ENCODE data around the gene KCNIP4. TPM values are rescaled to one million over a fixed set of nuclear protein-coding genes. Genes with fewer than 3 reads are reported as not detected.

The KCNIP4 gene
- total and polyA plus RNA-seq, 2 donors from 2014 or later: 9.8 to 43.9 TPM

DNA sequence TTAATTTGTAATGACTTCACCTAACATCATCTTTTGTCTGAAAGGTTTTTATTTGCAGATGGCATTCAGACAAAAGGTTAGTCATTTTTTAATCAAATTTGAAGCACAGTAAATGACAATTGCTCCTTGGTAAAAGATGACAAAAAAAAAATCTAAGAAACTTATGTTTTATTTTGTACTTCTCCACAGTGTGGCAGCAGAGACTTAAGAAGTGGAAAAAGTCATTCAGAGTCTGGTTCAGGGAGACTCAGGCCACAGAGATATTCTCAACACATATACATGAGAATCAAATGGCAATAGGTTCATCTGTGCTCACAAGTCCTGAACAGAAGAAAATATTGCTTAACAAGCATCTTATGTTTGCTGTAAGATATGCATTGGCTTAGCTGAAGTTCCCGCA is 436.2 kb downstream of the KCNIP4 start:
- H3K27me3 ChIP-seq (ENCODE audit: control insufficient read depth, insufficient read depth, low read length): no peaks in the 10 kb centered on the region
- no peaks in the 10 kb centered on the region for H3K36me3 ChIP-seq (ENCODE audit: control insufficient read depth in 2 of 3, insufficient read depth in 3 of 3, low read length in 3 of 3)
- TF ChIP-seq CTCF (IDR thresholded peaks at IDR 0.05; ENCODE audit: borderline replicate concordance, extremely low read depth, insufficient read depth): peak; percentile 24
- peak in 2 of 5 donors; percentile 56 to 80 for DNase-seq
- no peak overlapping the region for H3K9ac ChIP-seq (ENCODE audit: low read length in 3 of 3)
- peak; percentile 90 for FAIRE-seq
- no peaks in the 10 kb centered on the region for H3K4me1 ChIP-seq (ENCODE audit: control insufficient read depth in 2 of 3, insufficient read depth in 2 of 3, low read depth in 1 of 3, low read length in 3 of 3)
- H3K4me3 ChIP-seq (ENCODE audit: low read length in 3 of 3): no peak overlapping the region
- intact Hi-C loops (cut with DNase I): loop anchor here (5.0 kb wide), 1 partner anchor 255 kb away; no protein-coding TSS in a partner anchor
- H3K27ac ChIP-seq (ENCODE audit: low read depth in 2 of 2, low read length in 2 of 2): no peak overlapping the region
- H3K9me3 ChIP-seq (ENCODE audit: control insufficient read depth in 2 of 3, insufficient read depth in 1 of 3, low read length in 3 of 3): no peaks in the 10 kb centered on the region

DNA sequence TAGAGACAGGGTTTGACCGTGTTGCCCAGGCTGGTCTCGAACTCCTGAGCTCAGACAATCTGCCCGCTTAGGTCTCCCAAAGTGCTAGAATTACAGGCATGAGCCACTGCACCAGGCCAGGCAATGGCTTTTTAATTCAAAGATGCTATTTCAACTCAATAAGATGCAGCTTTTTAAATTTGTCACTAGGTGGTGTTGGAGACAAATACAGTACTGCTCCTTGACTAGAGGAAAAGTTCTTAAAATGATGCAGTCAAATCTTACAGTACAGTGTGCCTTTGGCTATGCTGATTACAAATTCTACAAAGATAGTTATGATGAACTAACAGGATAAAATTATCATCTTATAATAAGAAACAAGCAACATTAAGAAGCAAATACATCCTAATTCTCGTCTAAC is 441.1 kb downstream of the KCNIP4 start:
- DNase-seq (peak in 1 of 5 donors; percentile 51), FAIRE-seq (no peak)
- Histone ChIP-seq H3K27me3 (ENCODE audit: control insufficient read depth, insufficient read depth, low read length) (no peaks in the 10 kb centered on the region), H3K4me1 (ENCODE audit: control insufficient read depth in 2 of 3, insufficient read depth in 2 of 3, low read depth in 1 of 3, low read length in 3 of 3) (no peaks in the 10 kb centered on the region), H3K9me3 (ENCODE audit: control insufficient read depth in 2 of 3, insufficient read depth in 1 of 3, low read length in 3 of 3) (no peaks in the 10 kb centered on the region), H3K9ac (ENCODE audit: low read length in 3 of 3) (no peak overlapping the region), H3K4me3 (ENCODE audit: low read length in 3 of 3) (no peak overlapping the region), H3K27ac (ENCODE audit: low read depth in 2 of 2, low read length in 2 of 2) (no peak overlapping the region), H3K36me3 (ENCODE audit: control insufficient read depth in 2 of 3, insufficient read depth in 3 of 3, low read length in 3 of 3) (no peaks in the 10 kb centered on the region)
- peak; percentile 16 for TF ChIP-seq CTCF (IDR thresholded peaks at IDR 0.05; ENCODE audit: borderline replicate concordance, extremely low read depth, insufficient read depth)
- intact Hi-C loops (cut with DNase I): no loop called here

GRCh38 chr4:21490682-21491081 is 457.9 kb downstream of the KCNIP4 start:
- Histone ChIP-seq H3K27me3 (ENCODE audit: control insufficient read depth, insufficient read depth, low read length) (no peaks in the 10 kb centered on the region), H3K4me3 (ENCODE audit: low read length in 3 of 3) (no peak overlapping the region), H3K9ac (ENCODE audit: low read length in 3 of 3) (no peak overlapping the region), H3K4me1 (ENCODE audit: control insufficient read depth in 2 of 3, insufficient read depth in 2 of 3, low read depth in 1 of 3, low read length in 3 of 3) (no peaks in the 10 kb centered on the region), H3K9me3 (ENCODE audit: control insufficient read depth in 2 of 3, insufficient read depth in 1 of 3, low read length in 3 of 3) (no peaks in the 10 kb centered on the region), H3K36me3 (ENCODE audit: control insufficient read depth in 2 of 3, insufficient read depth in 3 of 3, low read length in 3 of 3) (no peaks in the 10 kb centered on the region), H3K27ac (ENCODE audit: low read depth in 2 of 2, low read length in 2 of 2) (no peak overlapping the region)
- intact Hi-C loops (cut with DNase I): no loop called here
- no peak for TF ChIP-seq CTCF (IDR thresholded peaks at IDR 0.05; ENCODE audit: borderline replicate concordance, extremely low read depth, insufficient read depth)
- no peak for FAIRE-seq
- DNase-seq: no peak

DNA sequence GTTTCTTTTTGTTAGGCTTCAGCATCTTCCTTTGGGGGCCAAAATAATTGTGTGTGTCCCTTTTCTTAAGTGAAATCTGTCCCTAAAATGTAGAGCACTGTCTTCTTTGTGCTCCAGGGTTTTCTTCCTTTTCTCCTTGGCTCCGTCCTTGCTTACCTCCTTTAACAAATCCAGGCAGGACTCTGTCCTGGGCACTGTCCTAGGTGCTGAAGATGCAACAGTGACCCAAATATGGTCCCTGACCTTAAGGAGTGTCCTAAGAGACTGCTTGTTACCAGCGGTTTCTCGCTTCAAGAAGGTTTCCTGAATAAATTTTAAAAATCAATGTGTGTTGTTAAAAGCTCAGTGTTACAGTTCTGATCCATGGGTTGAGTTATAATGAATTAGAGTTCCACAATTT is 471.8 kb downstream of the KCNIP4 start:
- Histone ChIP-seq H3K27me3 (ENCODE audit: control insufficient read depth, insufficient read depth, low read length) (no peaks in the 10 kb centered on the region), H3K9ac (ENCODE audit: low read length in 3 of 3) (no peak overlapping the region), H3K27ac (ENCODE audit: low read depth in 2 of 2, low read length in 2 of 2) (no peak overlapping the region), H3K4me3 (ENCODE audit: low read length in 3 of 3) (no peak overlapping the region), H3K4me1 (ENCODE audit: control insufficient read depth in 2 of 3, insufficient read depth in 2 of 3, low read depth in 1 of 3, low read length in 3 of 3) (no peaks in the 10 kb centered on the region), H3K36me3 (ENCODE audit: control insufficient read depth in 2 of 3, insufficient read depth in 3 of 3, low read length in 3 of 3) (no peaks in the 10 kb centered on the region), H3K9me3 (ENCODE audit: control insufficient read depth in 2 of 3, insufficient read depth in 1 of 3, low read length in 3 of 3) (no peaks in the 10 kb centered on the region)
- no peak for FAIRE-seq
- peak in 3 of 5 donors; percentile 41 to 71 (median 55) for DNase-seq
- TF ChIP-seq CTCF (IDR thresholded peaks at IDR 0.05; ENCODE audit: borderline replicate concordance, extremely low read depth, insufficient read depth): no peak
- intact Hi-C loops (cut with DNase I): loop anchor here (10.0 kb wide), 1 partner anchor 712 kb away; no protein-coding TSS in a partner anchor

Data from kidney (tissue), 14 donors.